Measurements from ENCODE around the gene COX6A2.

GRCh38 chr16:31460582-31461002 is 32.4 kb upstream of the COX6A2 start:
- TF ChIP-seq TAF1 (IDR thresholded peaks at IDR 0.05; ENCODE audit: borderline replicate concordance, low read depth, low read length) (no peak), POLR2A (IDR thresholded peaks at IDR 0.05; ENCODE audit: low read depth, low read length) (no peak), POLR2AphosphoS5 (IDR thresholded peaks at IDR 0.05; ENCODE audit: low read depth, low read length) (no peak)

Measured in GM12892 (cell line).